GM23248 (cell line): Measurements from ENCODE around the gene GALM. TPM values are rescaled to one million over a fixed set of nuclear protein-coding genes. Genes with fewer than 3 reads are reported as not detected.

Experiments used
- DNase-seq: peaks from one replicate; pipeline ENCODE4 v3.0.0-alpha.2; 2015
- H2AFZ ChIP-seq: fragments of 200-600 bp; sonication (generic); 2 replicates; pipeline ENCODE4 v1.6.1; 2016; ENCODE audit warnings: antibody characterized with exemption
- H3F3A ChIP-seq: fragments of 200-600 bp; sonication (generic); 2 replicates; pipeline ENCODE4 v1.6.1; 2016; ENCODE audit warnings: mild to moderate bottlenecking, antibody characterized with exemption, mixed run types; ENCODE audit not compliant: insufficient read depth
- H3K27ac ChIP-seq: fragments of 200-600 bp; sonication (generic); 2 replicates; pipeline ENCODE4 v1.5.1; 2016; ENCODE audit warnings: mild to moderate bottlenecking
- H3K27me3 ChIP-seq: fragments of 200-600 bp; sonication (generic); replicated peaks from 2 replicates; pipeline ENCODE4 v1.6.1; 2016; ENCODE audit warnings: mild to moderate bottlenecking; ENCODE audit not compliant: insufficient read depth
- H3K36me3 ChIP-seq: fragments of 200-600 bp; sonication (generic); 2 replicates; pipeline ENCODE4 v1.6.1; 2016; ENCODE audit warnings: low read depth, mild to moderate bottlenecking
- H3K4me1 ChIP-seq: fragments of 200-600 bp; sonication (generic); 2 replicates; pipeline ENCODE4 v1.6.1; 2016; ENCODE audit warnings: mild to moderate bottlenecking; ENCODE audit not compliant: insufficient read depth
- H3K4me2 ChIP-seq: fragments of 200-600 bp; sonication (generic); one replicate; pipeline ENCODE4 v1.6.1; 2016; ENCODE audit warnings: mild to moderate bottlenecking; ENCODE audit not compliant: unreplicated experiment
- H3K4me3 ChIP-seq: fragments of 200-600 bp; sonication (generic); 2 replicates; pipeline ENCODE4 v1.5.1; 2016; ENCODE audit warnings: mild to moderate bottlenecking
- H3K79me2 ChIP-seq: fragments of 200-600 bp; sonication (generic); 2 replicates; pipeline ENCODE4 v1.6.1; 2016; ENCODE audit warnings: mild to moderate bottlenecking; ENCODE audit not compliant: insufficient read depth
- H3K9ac ChIP-seq: fragments of 200-600 bp; sonication (generic); 2 replicates; pipeline ENCODE4 v1.6.1; 2016; ENCODE audit warnings: mild to moderate bottlenecking
- H3K9me2 ChIP-seq: fragments of 200-600 bp; sonication (generic); 2 replicates; pipeline ENCODE4 v1.6.1; 2016; ENCODE audit warnings: mixed run types, mild to moderate bottlenecking, moderate library complexity; ENCODE audit not compliant: insufficient read depth
- H3K9me3 ChIP-seq: fragments of 200-600 bp; sonication (generic); one replicate; pipeline ENCODE4 v1.6.1; 2017; ENCODE audit warnings: low read depth
- H4K20me1 ChIP-seq: fragments of 200-600 bp; sonication (generic); 2 replicates; pipeline ENCODE4 v1.6.0; 2016; ENCODE audit not compliant: insufficient read depth
- EZH2 ChIP-seq: fragments of 200-600 bp; sonication (generic); IDR thresholded peaks from 2 replicates; pipeline ENCODE4 v1.6.1; 2018; ENCODE audit warnings: antibody characterized with exemption, mild to moderate bottlenecking; ENCODE audit not compliant: insufficient read depth, poor library complexity, severe bottlenecking
- EZH2phosphoT487 ChIP-seq: fragments of 200-600 bp; sonication (generic); IDR thresholded peaks from 2 replicates; pipeline ENCODE4 v1.6.1; 2018; ENCODE audit warnings: antibody characterized with exemption, moderate library complexity, mild to moderate bottlenecking, low read depth; ENCODE audit not compliant: insufficient read depth
- WGBS, 2 experiments: methylation state at CpG; one replicate each; pipeline ENCODE4 v1.1.6; 2015 to 2017; ENCODE audit warnings: low lambda C conversion rate in 2 of 2, low coverage in 1 of 2; ENCODE audit errors: missing lambda C conversion rate in 2 of 2; 5-methylcytosine and 5-hydroxymethylcytosine counted together
- in situ Hi-C: fragments of 300-500 bp; cut with MboI; formaldehyde crosslinking; loops from 2 replicates; pipeline ENCODE4 v1.15.0; 2020
- polyA plus RNA-seq: library from polyadenylated mRNA; unstranded; fragments of >200 nt; fragmentation: Nextera tagmentation; extraction: Ambion mirVana; gene quantifications from 2 replicates; pipeline ENCODE4 v1.2.1, GENCODE V29; 2016
- total RNA-seq: library from RNA; depleted of rRNA; stranded (reverse); fragments of >200 nt; shearing (Covaris generic); gene quantifications from 2 replicates; pipeline ENCODE4 v1.2.3, GENCODE V29; 2014

GALM gene
- total and polyA plus RNA-seq, 2 experiments from 2014 or later, result 7.6 to 10.8 TPM

DNA sequence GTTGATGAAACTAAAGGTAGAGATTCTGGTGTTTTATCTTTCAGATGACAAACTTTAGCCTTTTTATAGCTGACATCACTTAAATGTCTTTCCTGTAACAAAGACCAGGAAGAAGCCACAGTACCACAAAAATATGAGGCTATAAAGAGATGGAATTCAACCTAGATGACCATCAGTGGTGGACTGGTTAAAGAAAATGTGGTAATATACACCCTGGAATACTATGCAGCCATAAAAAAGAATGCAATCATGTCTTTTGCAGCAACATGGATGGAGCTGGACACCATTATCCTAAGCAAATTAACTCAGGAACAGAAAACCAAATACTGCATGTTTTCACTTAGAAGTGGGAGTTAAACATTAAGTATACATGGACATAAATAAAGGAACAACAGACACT, 44.9 kb upstream of the GALM start:
- Histone ChIP-seq H3K9me2 (no peaks in the 10 kb centered on the region), H3K9ac (no peak overlapping the region), H3K4me1 (no peaks in the 10 kb centered on the region), H3K4me2 (no peak overlapping the region), H3K9me3 (no peaks in the 10 kb centered on the region), H4K20me1 (no peaks in the 10 kb centered on the region), H3K27ac (no peak overlapping the region), H3K36me3 (no peaks in the 10 kb centered on the region), H3K79me2 (no peaks in the 10 kb centered on the region), H3K4me3 (no peak overlapping the region), H2AFZ (no peak overlapping the region), H3K27me3 (no peaks in the 10 kb centered on the region), H3F3A (no peaks in the 10 kb centered on the region)
- DNase-seq, result no peak
- no peak for TF ChIP-seq EZH2phosphoT487
- in situ Hi-C loops, result no loop called here

DNA sequence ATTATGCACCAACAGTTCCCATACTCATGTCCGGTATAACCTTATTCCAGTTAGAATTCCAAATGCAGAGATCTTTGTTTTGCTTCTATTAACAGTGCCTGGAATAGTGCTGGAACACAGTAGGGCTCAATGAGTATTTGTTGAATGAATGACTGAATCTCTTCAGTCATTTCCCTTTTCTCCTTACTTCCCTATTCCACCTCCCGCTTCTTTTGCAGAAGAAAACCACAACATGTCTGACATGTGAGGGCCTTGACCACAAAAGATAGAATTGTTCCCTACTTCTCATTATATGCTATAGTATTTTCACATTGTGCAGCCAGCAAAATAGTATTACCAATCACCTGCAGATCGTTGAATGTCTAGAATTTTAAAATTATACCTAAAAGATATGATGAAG, 43.7 kb upstream of the GALM start:
- Histone ChIP-seq H3K9me2 (no peaks in the 10 kb centered on the region), H3K9ac (no peak overlapping the region), H3K4me1 (no peaks in the 10 kb centered on the region), H3F3A (no peaks in the 10 kb centered on the region), H3K27me3 (no peaks in the 10 kb centered on the region), H3K27ac (no peak overlapping the region), H3K9me3 (no peaks in the 10 kb centered on the region), H2AFZ (no peak overlapping the region), H3K4me3 (no peak overlapping the region), H3K36me3 (no peaks in the 10 kb centered on the region), H3K79me2 (no peaks in the 10 kb centered on the region), H4K20me1 (no peaks in the 10 kb centered on the region), H3K4me2 (no peak overlapping the region)
- 80 to 84% methylated on average over 3 of the region's 3 CpGs for WGBS, 2 experiments
- in situ Hi-C loops, result no loop called here
- TF ChIP-seq EZH2phosphoT487 (no peak), EZH2 (no peak)
- no peak for DNase-seq

- H3K9me3 ChIP-seq, result no peaks in the 10 kb centered on the region
- H3K36me3 ChIP-seq, result no peaks in the 10 kb centered on the region
- no peaks in the 10 kb centered on the region for H3K79me2 ChIP-seq
- in situ Hi-C loops, result no loop called here
- no peaks in the 10 kb centered on the region for H3K27me3 ChIP-seq
- WGBS, 2 experiments, result 83 to 86% methylated on average over 7 of the region's 7 CpGs
- no peak overlapping the region for H3K9ac ChIP-seq
- no peak overlapping the region for H3K4me3 ChIP-seq
- H4K20me1 ChIP-seq, result no peaks in the 10 kb centered on the region
- no peaks in the 10 kb centered on the region for H3F3A ChIP-seq
- no peaks in the 10 kb centered on the region for H3K9me2 ChIP-seq
- no peak overlapping the region for H3K4me2 ChIP-seq
- H3K27ac ChIP-seq, result no peak overlapping the region
- H2AFZ ChIP-seq, result no peak overlapping the region
- TF ChIP-seq EZH2 (no peak), EZH2phosphoT487 (no peak)
- DNase-seq, result no peak
- H3K4me1 ChIP-seq, result no peaks in the 10 kb centered on the region
Observed at GRCh38 chr2:38626326-38627035, 39.4 kb upstream of the GALM start.

GRCh38 chr2:38627391-38627790, 38.5 kb upstream of the GALM start:
- WGBS, 2 experiments, result 75 to 79% methylated on average over 4 of the region's 4 CpGs
- H3K27ac ChIP-seq, result no peak overlapping the region
- in situ Hi-C loops, result no loop called here
- no peaks in the 10 kb centered on the region for H3K9me3 ChIP-seq
- no peaks in the 10 kb centered on the region for H3K27me3 ChIP-seq
- no peak overlapping the region for H2AFZ ChIP-seq
- H3K36me3 ChIP-seq, result no peaks in the 10 kb centered on the region
- H3K9me2 ChIP-seq, result no peaks in the 10 kb centered on the region
- no peaks in the 10 kb centered on the region for H4K20me1 ChIP-seq
- H3F3A ChIP-seq, result no peaks in the 10 kb centered on the region
- no peak overlapping the region for H3K4me3 ChIP-seq
- TF ChIP-seq EZH2, result no peak
- TF ChIP-seq EZH2phosphoT487, result no peak
- no peaks in the 10 kb centered on the region for H3K79me2 ChIP-seq
- no peak overlapping the region for H3K4me2 ChIP-seq
- no peak overlapping the region for H3K9ac ChIP-seq
- DNase-seq, result no peak
- H3K4me1 ChIP-seq, result no peaks in the 10 kb centered on the region

GRCh38 chr2:38629684-38630083, 36.2 kb upstream of the GALM start:
- no peaks in the 10 kb centered on the region for H3F3A ChIP-seq
- H3K4me1 ChIP-seq, result no peaks in the 10 kb centered on the region
- H3K9ac ChIP-seq, result no peak overlapping the region
- H4K20me1 ChIP-seq, result no peaks in the 10 kb centered on the region
- in situ Hi-C loops, result no loop called here
- no peaks in the 10 kb centered on the region for H3K36me3 ChIP-seq
- H3K9me2 ChIP-seq, result no peaks in the 10 kb centered on the region
- WGBS, 2 experiments, result 42 to 60% methylated on average over 1 of the region's 1 CpG
- H3K27me3 ChIP-seq, result no peaks in the 10 kb centered on the region
- H3K4me2 ChIP-seq, result no peak overlapping the region
- no peak overlapping the region for H3K4me3 ChIP-seq
- TF ChIP-seq EZH2 (no peak), EZH2phosphoT487 (no peak)
- no peak overlapping the region for H2AFZ ChIP-seq
- no peak overlapping the region for H3K27ac ChIP-seq
- no peaks in the 10 kb centered on the region for H3K9me3 ChIP-seq
- DNase-seq, result no peak
- no peaks in the 10 kb centered on the region for H3K79me2 ChIP-seq
